NT2/D1 (cell line): ENCODE results near the gene MEOX1.

Source experiments
- DNase-seq: peaks from one replicate; pipeline ENCODE4 v3.0.0-alpha.2; 2011; ENCODE audit warnings: low read depth, low spot score
- H3K27me3 ChIP-seq: 2 replicates; pipeline ENCODE4 v1.6.0; 2011; ENCODE audit warnings: mild to moderate bottlenecking; ENCODE audit not compliant: insufficient read length, insufficient read depth
- H3K36me3 ChIP-seq: 2 replicates; pipeline ENCODE4 v1.6.1; 2011; ENCODE audit warnings: mild to moderate bottlenecking, low read length, mixed read lengths; ENCODE audit not compliant: insufficient read depth, insufficient read length
- H3K4me1 ChIP-seq: 2 replicates; pipeline ENCODE4 v1.5.1; 2011; ENCODE audit not compliant: insufficient read depth, insufficient read length
- H3K4me3 ChIP-seq: 2 replicates; pipeline ENCODE4 v1.5.1; 2011; ENCODE audit warnings: low read depth; ENCODE audit not compliant: insufficient read length
- H3K9ac ChIP-seq: 2 replicates; pipeline ENCODE4 v1.6.0; 2011; ENCODE audit warnings: low read depth; ENCODE audit not compliant: insufficient read length
- H3K9me3 ChIP-seq: 2 replicates; pipeline ENCODE4 v1.5.1; 2011; ENCODE audit warnings: mild to moderate bottlenecking, low read length; ENCODE audit not compliant: insufficient read depth
- SUZ12 ChIP-seq: IDR thresholded peaks from 2 replicates; pipeline ENCODE4 v1.6.1; 2011; ENCODE audit not compliant: insufficient read length, insufficient read depth; ENCODE audit errors: extremely low read depth
- YY1 ChIP-seq: IDR thresholded peaks from 2 replicates; pipeline ENCODE4 v1.6.1; 2011; ENCODE audit not compliant: insufficient read length, insufficient read depth
- ZNF274 ChIP-seq: IDR thresholded peaks from 2 replicates; pipeline ENCODE4 v1.6.1; 2011; ENCODE audit warnings: mild to moderate bottlenecking, low read depth, low read length

Gene MEOX1

DNA sequence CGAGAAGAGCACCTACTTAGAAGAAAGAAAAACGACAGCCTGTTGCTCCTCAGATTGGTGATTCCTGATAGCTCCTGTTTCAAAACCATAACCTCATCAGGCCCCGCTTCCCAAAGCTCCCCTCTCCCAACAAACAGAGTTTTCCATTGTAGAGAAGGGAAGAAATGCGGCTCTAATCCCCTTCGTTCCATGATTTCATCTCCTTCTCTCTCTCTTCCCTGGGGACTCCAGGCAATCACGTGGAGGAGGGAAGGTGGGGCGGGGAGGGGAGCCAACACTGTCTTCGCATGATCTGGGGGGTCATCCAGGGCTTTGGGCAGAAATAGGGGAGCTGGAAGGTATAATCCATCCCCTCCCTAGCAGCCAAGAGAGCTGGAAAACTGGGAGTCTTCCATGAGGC lies 43.4 kb downstream of the MEOX1 start:
- no peak for DNase-seq
- Histone ChIP-seq H3K27me3 (no peaks in the 10 kb centered on the region), H3K9ac (no peak overlapping the region), H3K4me3 (no peak overlapping the region), H3K36me3 (no peaks in the 10 kb centered on the region), H3K4me1 (peaks cover 4% of the 10 kb centered on the region), H3K9me3 (no peaks in the 10 kb centered on the region)
- TF ChIP-seq ZNF274 (no peak), SUZ12 (no peak), YY1 (no peak)

DNA sequence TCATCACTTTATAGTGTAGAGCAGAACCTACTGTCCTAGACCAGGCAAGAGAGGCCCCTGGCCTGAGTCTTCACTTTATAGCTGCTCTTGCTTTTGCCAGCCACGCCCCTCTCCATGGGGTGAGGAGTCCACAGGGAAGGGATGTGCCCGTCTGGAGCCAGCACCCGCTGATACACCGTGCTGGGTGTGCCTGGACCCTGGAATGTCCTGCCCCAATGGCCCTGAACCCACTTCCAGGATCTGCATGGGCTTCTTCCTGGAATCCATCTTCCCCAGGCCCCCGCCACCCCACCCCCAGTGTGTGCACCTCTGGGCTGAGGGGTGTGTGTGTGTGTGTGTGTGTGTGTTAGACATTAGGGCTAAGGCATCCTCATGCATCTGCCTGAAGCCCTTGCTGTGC lies 44.9 kb downstream of the MEOX1 start:
- 0 out of 2 replicates have a peak, but pooled peaks cover 1% of the 10 kb centered on the region for H3K9me3 ChIP-seq
- H3K4me3 ChIP-seq = no peak overlapping the region
- no peak for DNase-seq
- no peaks in the 10 kb centered on the region for H3K36me3 ChIP-seq
- peaks cover 3% of the 10 kb centered on the region for H3K4me1 ChIP-seq
- no peak overlapping the region for H3K9ac ChIP-seq
- TF ChIP-seq YY1 (no peak), SUZ12 (no peak), ZNF274 (no peak)
- no peaks in the 10 kb centered on the region for H3K27me3 ChIP-seq

DNA sequence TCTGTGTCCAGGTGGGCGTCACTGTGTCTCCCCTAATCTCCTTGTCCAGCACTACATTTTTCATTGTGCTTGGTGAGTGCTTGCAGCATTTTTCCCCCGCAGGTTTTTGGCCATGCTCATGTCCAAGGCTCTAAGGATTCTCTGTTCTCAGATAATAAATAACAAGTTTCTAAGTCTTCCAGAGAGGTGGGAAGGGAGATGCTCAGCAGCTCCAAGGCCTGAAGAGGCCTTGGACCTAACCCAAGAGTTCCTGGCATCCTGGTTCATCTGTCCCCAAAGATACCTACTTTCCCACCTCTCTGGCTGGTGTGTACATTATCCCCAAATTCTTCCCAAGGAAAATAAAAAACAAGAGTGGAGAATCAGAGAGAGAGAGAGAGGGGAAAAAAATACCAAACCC lies 45.3 kb downstream of the MEOX1 start:
- Histone ChIP-seq H3K27me3 (no peaks in the 10 kb centered on the region), H3K9ac (no peak overlapping the region), H3K36me3 (no peaks in the 10 kb centered on the region), H3K9me3 (peaks cover 6% of the 10 kb centered on the region; the same call in 1 of the 2 replicates), H3K4me3 (no peak overlapping the region), H3K4me1 (peaks cover 3% of the 10 kb centered on the region)
- DNase-seq = no peak
- no peak for TF ChIP-seq YY1
- TF ChIP-seq SUZ12 = no peak
- TF ChIP-seq ZNF274 = no peak

DNA sequence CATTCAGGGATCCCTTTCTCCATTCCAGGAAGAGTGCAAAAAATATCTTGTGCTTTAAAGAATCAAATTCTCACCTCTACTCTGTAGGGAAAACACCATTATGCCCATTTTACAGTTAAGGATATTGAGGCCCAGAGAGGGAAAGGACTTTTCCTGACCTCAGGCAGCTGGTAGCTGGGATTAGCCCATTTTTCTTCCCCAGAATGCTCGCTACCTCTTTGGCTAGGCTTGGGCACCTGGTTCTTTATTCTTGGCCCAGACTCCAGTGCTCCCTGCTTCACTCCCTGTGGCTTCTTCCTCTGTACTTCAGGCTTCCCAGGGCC lies 45.7 kb downstream of the MEOX1 start:
- TF ChIP-seq YY1 (no peak), ZNF274 (no peak), SUZ12 (no peak)
- Histone ChIP-seq H3K9ac (no peak overlapping the region), H3K27me3 (no peaks in the 10 kb centered on the region), H3K4me3 (no peak overlapping the region), H3K36me3 (no peaks in the 10 kb centered on the region), H3K4me1 (peaks cover 3% of the 10 kb centered on the region), H3K9me3 (peaks cover 10% of the 10 kb centered on the region; the same call in 1 of the 2 replicates)
- no peak for DNase-seq

DNA sequence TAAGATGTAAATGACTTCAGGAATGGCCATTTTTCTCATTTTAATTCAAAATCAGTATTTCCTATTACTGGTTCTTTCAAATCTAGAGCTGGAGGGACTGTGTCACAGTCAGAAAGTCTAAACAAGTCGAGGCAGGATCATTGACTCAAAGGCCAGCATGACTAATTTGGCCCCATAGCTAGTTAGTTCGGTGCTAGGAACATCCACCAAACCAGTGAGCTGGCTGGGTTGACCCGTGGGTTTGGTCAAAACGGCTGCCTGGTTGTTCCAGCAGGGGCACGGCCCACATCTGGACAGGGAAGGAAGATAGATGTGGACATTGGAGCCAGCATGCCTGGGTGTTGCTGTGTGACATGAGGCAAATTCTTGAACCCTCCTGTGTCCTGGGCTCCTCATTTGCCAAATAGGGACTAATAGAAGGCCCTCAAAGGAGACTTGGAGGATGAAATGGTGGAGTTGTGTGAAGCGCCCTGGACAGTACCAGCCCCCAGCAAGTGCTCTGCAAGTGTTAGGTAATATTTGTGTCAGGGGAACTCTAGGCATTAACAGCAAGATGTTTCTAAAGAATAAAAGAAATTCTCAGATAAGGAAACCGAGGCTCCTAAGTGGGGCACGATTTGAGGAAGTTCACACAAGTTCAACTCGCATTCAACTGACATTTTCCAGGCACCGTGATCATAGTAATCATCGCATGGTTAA lies 46.2 kb downstream of the MEOX1 start:
- H3K27me3 ChIP-seq = no peaks in the 10 kb centered on the region
- no peak overlapping the region for H3K9ac ChIP-seq
- H3K36me3 ChIP-seq = no peaks in the 10 kb centered on the region
- peaks cover 13% of the 10 kb centered on the region; the same call in 1 of the 2 replicates for H3K9me3 ChIP-seq
- H3K4me3 ChIP-seq = no peak overlapping the region
- DNase-seq = no peak
- H3K4me1 ChIP-seq = peaks cover 3% of the 10 kb centered on the region
- TF ChIP-seq SUZ12 = no peak
- TF ChIP-seq YY1 = no peak
- TF ChIP-seq ZNF274 = no peak

DNA sequence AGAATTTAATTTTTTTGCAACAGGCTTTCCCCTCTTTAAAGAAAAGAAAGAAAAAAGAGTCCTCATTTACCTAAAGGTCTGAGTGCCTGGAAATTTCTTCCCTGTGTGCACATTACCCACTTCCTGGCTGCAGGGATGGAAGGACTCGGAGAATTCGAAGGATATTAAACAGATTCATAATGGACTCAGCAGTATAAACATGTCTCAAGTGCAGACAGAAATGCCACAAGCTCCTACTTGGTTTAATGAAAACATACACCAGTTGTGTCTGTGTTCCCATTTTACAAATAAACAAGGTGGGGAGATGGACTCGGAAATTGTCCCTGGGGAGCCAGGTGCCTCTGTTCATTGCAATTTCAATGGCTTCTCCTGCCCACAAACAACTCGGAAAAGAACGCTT lies 47.2 kb downstream of the MEOX1 start:
- Histone ChIP-seq H3K9me3 (peaks cover 13% of the 10 kb centered on the region; the same call in 1 of the 2 replicates), H3K27me3 (no peaks in the 10 kb centered on the region), H3K9ac (no peak overlapping the region), H3K4me3 (no peak overlapping the region), H3K36me3 (no peaks in the 10 kb centered on the region), H3K4me1 (peaks cover 3% of the 10 kb centered on the region)
- TF ChIP-seq ZNF274 (no peak), YY1 (no peak), SUZ12 (no peak)
- no peak for DNase-seq

DNA sequence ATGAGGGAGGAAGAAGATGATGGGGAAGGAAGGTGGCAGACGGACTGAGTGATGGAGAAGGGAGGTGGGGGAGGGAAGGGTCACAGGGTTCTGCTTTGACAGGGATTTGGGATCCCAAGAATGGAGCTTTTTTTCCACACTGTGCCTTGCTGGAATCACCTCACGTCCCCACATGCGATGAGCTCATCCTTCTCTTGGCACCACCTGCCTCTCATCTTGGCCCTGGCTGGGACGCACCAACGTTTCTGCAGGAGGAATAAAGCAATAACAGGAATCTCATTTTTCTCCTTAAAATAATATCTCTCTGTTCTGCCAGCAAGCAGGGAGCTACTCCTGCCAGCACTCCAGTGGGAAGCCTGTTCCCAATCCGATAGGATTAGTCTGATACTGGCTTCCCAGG lies 47.8 kb downstream of the MEOX1 start:
- H3K9me3 ChIP-seq = peaks cover 13% of the 10 kb centered on the region; the same call in 1 of the 2 replicates
- H3K27me3 ChIP-seq = no peaks in the 10 kb centered on the region
- H3K4me3 ChIP-seq = no peak overlapping the region
- H3K9ac ChIP-seq = no peak overlapping the region
- TF ChIP-seq SUZ12 = no peak
- no peak for TF ChIP-seq YY1
- no peak for TF ChIP-seq ZNF274
- peaks cover 3% of the 10 kb centered on the region for H3K4me1 ChIP-seq
- DNase-seq = no peak
- H3K36me3 ChIP-seq = no peaks in the 10 kb centered on the region

DNA sequence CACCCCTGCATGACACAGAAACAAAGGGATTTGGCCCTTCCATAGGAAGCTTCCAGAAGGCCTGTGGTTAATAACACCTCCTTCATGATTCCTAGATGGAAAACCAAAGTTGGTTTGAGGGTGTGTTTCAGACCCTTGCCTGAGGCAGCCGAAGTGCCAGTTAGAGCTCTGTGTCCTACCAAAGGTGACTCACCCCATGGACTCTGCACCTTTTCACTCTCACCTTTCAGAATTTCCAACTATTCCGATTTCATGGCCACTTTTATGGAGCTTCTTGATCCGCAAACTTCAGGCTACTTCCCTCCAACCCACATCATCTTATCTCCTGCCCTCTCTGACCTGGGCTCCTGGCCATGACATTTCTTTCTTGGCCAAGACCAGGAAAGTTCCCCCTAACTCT lies 49.2 kb downstream of the MEOX1 start:
- no peak overlapping the region for H3K9ac ChIP-seq
- no peaks in the 10 kb centered on the region for H3K36me3 ChIP-seq
- no peaks in the 10 kb centered on the region for H3K4me1 ChIP-seq
- TF ChIP-seq ZNF274 (no peak), YY1 (no peak), SUZ12 (no peak)
- no peak overlapping the region for H3K4me3 ChIP-seq
- peaks cover 13% of the 10 kb centered on the region; the same call in 1 of the 2 replicates for H3K9me3 ChIP-seq
- DNase-seq = no peak
- no peaks in the 10 kb centered on the region for H3K27me3 ChIP-seq
